HepG2 (cell line): ENCODE measurements around the gene PDIA4. TPM values are rescaled to one million over a fixed set of nuclear protein-coding genes. Genes with fewer than 3 reads are reported as not detected.

Source experiments
- ATAC-seq: fragments of 200-7000 bp; cut with Tn5 transposase; 3 replicates; pipeline ENCODE4 v1.9.1; 2020; ENCODE audit warnings: mild to moderate bottlenecking, moderate library complexity
- BruUV-seq: library from RNA; stranded (reverse); fragments of 400-500 nt; replicated peaks from 2 replicates; lab custom pipeline; 2021; lab: Mats Ljungman, UMichigan
- CTCF ChIA-PET: fragments of 300-600 bp; formaldehyde crosslinking; extraction: SDS; loops from one replicate; lab custom pipeline; 2021; ENCODE audit warnings: low total read pairs, inconsistent platforms, low intra/inter-chr PET ratio; lab: Yijun Ruan, JAX
- POLR2A ChIA-PET: fragments of 350-600 bp; sonication (Branson Sonifier 250); formaldehyde crosslinking; loops from one replicate; lab custom pipeline; 2020; ENCODE audit warnings: antibody characterized with exemption, inconsistent platforms; lab: Yijun Ruan, JAX
- DNase-seq: peaks from one replicate; pipeline ENCODE4 v3.0.0-alpha.2; 2015; ENCODE audit warnings: low spot score
- FAIRE-seq: peaks from 3 replicates; lab custom pipeline; 2011; peaks lifted over from hg19 to GRCh38; lab: Jason Lieb, UNC
- H2AFZ ChIP-seq: one replicate; pipeline ENCODE4 v1.6.1; 2011; ENCODE audit warnings: low read length, inconsistent platforms
- H3K27ac ChIP-seq: fragments of 300-600 bp; 3 replicates; pipeline ENCODE4 v1.8.0; 2011; ENCODE audit warnings: mixed run types, mild to moderate bottlenecking, mixed read lengths, low read length, inconsistent platforms; ENCODE audit not compliant: insufficient read depth; ENCODE audit errors: extremely low read length
- H3K27me3 ChIP-seq, 2 experiments: fragments of 200-600 bp in 1 of 2; 2 replicates in 1 of 2; 3 replicates in 1 of 2; pipeline versions ENCODE4 v1.6.0 to v1.8.0; 2011; ENCODE audit warnings: low read length in 2 of 2, mild to moderate bottlenecking in 2 of 2, moderate library complexity in 2 of 2, inconsistent platforms in 1 of 2; ENCODE audit not compliant: insufficient read depth in 2 of 2, control insufficient read depth in 1 of 2
- H3K36me3 ChIP-seq, 2 experiments: fragments of 200-600 bp in 1 of 2; replicated peaks in 1 of 2; 2 replicates in 1 of 2; 3 replicates in 1 of 2; pipeline versions ENCODE4 v1.5.1 to v1.8.0; 2011; ENCODE audit warnings: low read length in 2 of 2, inconsistent platforms in 1 of 2; ENCODE audit not compliant: insufficient read depth in 2 of 2, control insufficient read depth in 1 of 2
- H3K4me1 ChIP-seq: 2 replicates; pipeline ENCODE4 v1.5.1; 2012; ENCODE audit warnings: low read length, inconsistent platforms; ENCODE audit not compliant: insufficient read depth
- H3K4me2 ChIP-seq: 2 replicates; pipeline ENCODE4 v1.6.0; 2011; ENCODE audit warnings: low read depth, low read length, inconsistent platforms
- H3K4me3 ChIP-seq, 3 experiments: fragments of 200-600 bp in 1 of 3; sonication (generic), shearing (Covaris generic) in 1 of 3; replicated peaks in 1 of 3; 2 replicates each; pipeline ENCODE4 v1.5.1; 2011 to 2016; ENCODE audit warnings: low read length in 3 of 3, inconsistent platforms in 2 of 3, low read depth in 2 of 3, mild to moderate bottlenecking in 2 of 3, control low read depth in 1 of 3, mixed read lengths in 1 of 3; ENCODE audit not compliant: insufficient read depth in 1 of 3
- H3K79me2 ChIP-seq: one replicate; pipeline ENCODE4 v1.6.1; 2011; ENCODE audit warnings: low read length, inconsistent platforms; ENCODE audit not compliant: insufficient read depth
- H3K9ac ChIP-seq: 2 replicates; pipeline ENCODE4 v1.6.0; 2011; ENCODE audit warnings: mild to moderate bottlenecking, low read depth, low read length, inconsistent platforms; ENCODE audit not compliant: insufficient read depth
- H3K9me3 ChIP-seq: 2 replicates; pipeline ENCODE4 v1.5.1; 2012; ENCODE audit warnings: mild to moderate bottlenecking, low read length
- H4K20me1 ChIP-seq: 2 replicates; pipeline ENCODE4 v1.6.0; 2011; ENCODE audit warnings: inconsistent platforms, mild to moderate bottlenecking, low read length, moderate library complexity; ENCODE audit not compliant: insufficient read depth
- AHR ChIP-seq: IDR thresholded peaks from 2 replicates; pipeline ENCODE4 v1.6.1; 2018; ENCODE audit warnings: missing genetic modification reagents, missing compliant biosample characterization
- CCDC6 ChIP-seq: sonication (generic); formaldehyde crosslinking; IDR thresholded peaks from 2 replicates; pipeline ENCODE4 v1.8.1; 2022; ENCODE audit warnings: mild to moderate bottlenecking, missing genetic modification reagents, moderate library complexity
- FLYWCH1 ChIP-seq: sonication (generic); formaldehyde crosslinking; IDR thresholded peaks from 2 replicates; pipeline ENCODE4 v1.8.1; 2023; ENCODE audit warnings: mild to moderate bottlenecking, missing genetic modification reagents
- IKZF4 ChIP-seq: sonication (generic); formaldehyde crosslinking; IDR thresholded peaks from 2 replicates; pipeline ENCODE4 v1.5.1; 2020; ENCODE audit warnings: borderline replicate concordance, mild to moderate bottlenecking, low read depth, missing genetic modification reagents; ENCODE audit errors: not compliant biosample characterization
- ISL2 ChIP-seq: sonication (generic); formaldehyde crosslinking; IDR thresholded peaks from 2 replicates; pipeline ENCODE4 v1.5.0; 2020; ENCODE audit warnings: missing genetic modification reagents
- NAIF1 ChIP-seq: sonication (generic); formaldehyde crosslinking; IDR thresholded peaks from 2 replicates; pipeline ENCODE4 v1.5.0; 2020; ENCODE audit warnings: mild to moderate bottlenecking, missing genetic modification reagents, borderline replicate concordance
- NFAT5 ChIP-seq: sonication (generic); formaldehyde crosslinking; IDR thresholded peaks from 2 replicates; pipeline ENCODE4 v1.4.0; 2020; ENCODE audit warnings: missing genetic modification reagents
- NONO ChIP-seq, 2 experiments: fragments of 450-650 bp in 1 of 2; sonication (generic) in 1 of 2; formaldehyde crosslinking in 1 of 2; IDR thresholded peaks in 1 of 2; conservative IDR thresholded peaks in 1 of 2; 2 replicates each; pipeline versions ENCODE4 v1.6.1 to v1.8.0; 2017 to 2022; ENCODE audit warnings: mild to moderate bottlenecking in 1 of 2, missing genetic modification reagents in 1 of 2, moderate library complexity in 1 of 2
- POGZ ChIP-seq: sonication (generic); formaldehyde crosslinking; IDR thresholded peaks from 2 replicates; pipeline ENCODE4 v1.4.0; 2020; ENCODE audit warnings: mild to moderate bottlenecking, missing genetic modification reagents
- ZNF572 ChIP-seq: sonication (generic); formaldehyde crosslinking; IDR thresholded peaks from 2 replicates; pipeline ENCODE4 v1.5.1; 2020; ENCODE audit warnings: mild to moderate bottlenecking, missing genetic modification reagents
- in situ Hi-C: cut with HindIII; loops from 2 replicates; pipeline ENCODE4 v1.10.0; 2017; ENCODE audit warnings: low pct_unique_long_range_greater_than_20kb; ENCODE audit not compliant: extremely low pct_ligation_motif_present
- intact Hi-C: fragments of 100-400 bp; cut with micrococcal nuclease; formaldehyde crosslinking; loops from one replicate; pipeline ENCODE4 v1.10.0; 2022; ENCODE audit not compliant: unreplicated experiment
- polyA plus RNA-seq, 8 experiments: library from polyadenylated mRNA; depleted of rRNA in 3 of 8; stranded (reverse) in 7 of 8; unstranded in 1 of 8; fragments of >200 nt; fragmentation: Illumina TruSeq in 4 of 8; extraction: Trizol in 4 of 8; gene quantifications; 2 replicates each; pipeline versions ENCODE4 v1.2.1 to v1.2.3, GENCODE V29; 2011 to 2016; ENCODE audit warnings: low read depth in 4 of 8, missing spikeins in 1 of 8, mixed read lengths in 1 of 8; ENCODE audit not compliant: insufficient read depth in 1 of 8
- total RNA-seq, 5 experiments: library from RNA; depleted of rRNA; stranded (reverse); fragments of >200 nt; fragmentation: Illumina TruSeq; extraction: Trizol; gene quantifications; 2 replicates each; pipeline ENCODE4 v1.2.3, GENCODE V29; 2016; ENCODE audit warnings: low read depth in 1 of 5
- TF ChIP-seq, protein P1 (sequence below): sonication (generic); formaldehyde crosslinking; IDR thresholded peaks from 2 replicates; pipeline ENCODE4 v1.4.0; 2020; ENCODE audit warnings: mild to moderate bottlenecking, missing genetic modification reagents
- TF ChIP-seq, protein P2 (sequence below): sonication (generic); formaldehyde crosslinking; IDR thresholded peaks from 2 replicates; pipeline ENCODE4 v1.4.0; 2020; ENCODE audit warnings: missing genetic modification reagents
- TF ChIP-seq, protein P3 (sequence below): fragments of 450-650 bp; IDR thresholded peaks from 2 replicates; pipeline ENCODE4 v1.6.1; 2017

Gene PDIA4
- total and polyA plus RNA-seq, 2 of the 13 experiments (the other 11 are each of a cell fraction or from before 2014, with no cell fraction given): 278 to 402 TPM

DNA sequence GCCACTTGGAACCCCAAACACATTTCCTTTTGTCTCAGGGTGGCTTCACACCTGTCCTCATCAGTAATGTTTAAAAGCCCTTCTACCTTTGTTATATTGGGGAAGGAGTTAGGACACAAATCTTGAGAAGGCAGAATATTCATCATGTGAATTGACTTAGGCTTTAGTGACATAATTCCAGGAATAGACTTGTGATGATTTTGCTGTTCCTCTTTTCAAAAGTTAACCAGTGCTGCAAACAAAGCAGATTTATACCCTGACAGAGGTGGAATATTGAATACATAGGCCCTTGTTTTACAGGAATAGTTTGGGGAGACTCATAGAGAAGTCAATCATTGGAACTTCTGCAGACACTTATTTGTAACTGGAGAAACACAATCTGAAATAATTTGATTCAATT lies 35.2 kb upstream of the PDIA4 start:
- CTCF ChIA-PET: no interaction called here
- no peak overlapping the region for H3K9ac ChIP-seq
- no peak for DNase-seq
- no peak overlapping the region for H3K4me3 ChIP-seq
- no peak for ATAC-seq
- POLR2A ChIA-PET: no interaction called here
- BruUV-seq: no TSS peak
- H3K4me1 ChIP-seq: peaks cover 7% of the 10 kb centered on the region; the same call in 1 of the 2 replicates
- in situ Hi-C loops: loop anchor here (5.0 kb wide), 1 partner anchor 61 kb away; no protein-coding TSS in a partner anchor
- H4K20me1 ChIP-seq: no peaks in the 10 kb centered on the region
- H2AFZ ChIP-seq: peak overlapping the region; percentile 25
- FAIRE-seq: no peak
- no peaks in the 10 kb centered on the region for H3K9me3 ChIP-seq
- H3K79me2 ChIP-seq: no peaks in the 10 kb centered on the region
- no peaks in the 10 kb centered on the region for H3K36me3 ChIP-seq
- no peaks in the 10 kb centered on the region for H3K27me3 ChIP-seq
- intact Hi-C loops: no loop called here
- H3K4me2 ChIP-seq: no peak overlapping the region
- no peak overlapping the region for H3K27ac ChIP-seq
- TF ChIP-seq IKZF4 (CRISPR knock-in tag) (no peak), NFAT5 (CRISPR knock-in tag) (no peak), AHR (CRISPR knock-in tag) (no peak), FLYWCH1 (CRISPR knock-in tag) (no peak), ISL2 (no peak), CCDC6 (no peak), NAIF1 (CRISPR knock-in tag) (no peak), POGZ (CRISPR knock-in tag) (no peak), NONO (IDR thresholded peaks at IDR 0.05) (no peak), NONO (CRISPR knock-in tag; conservative IDR thresholded peaks at IDR 0.05) (no peak), ZNF572 (CRISPR knock-in tag) (no peak)
- TF ChIP-seq, protein P1, sequence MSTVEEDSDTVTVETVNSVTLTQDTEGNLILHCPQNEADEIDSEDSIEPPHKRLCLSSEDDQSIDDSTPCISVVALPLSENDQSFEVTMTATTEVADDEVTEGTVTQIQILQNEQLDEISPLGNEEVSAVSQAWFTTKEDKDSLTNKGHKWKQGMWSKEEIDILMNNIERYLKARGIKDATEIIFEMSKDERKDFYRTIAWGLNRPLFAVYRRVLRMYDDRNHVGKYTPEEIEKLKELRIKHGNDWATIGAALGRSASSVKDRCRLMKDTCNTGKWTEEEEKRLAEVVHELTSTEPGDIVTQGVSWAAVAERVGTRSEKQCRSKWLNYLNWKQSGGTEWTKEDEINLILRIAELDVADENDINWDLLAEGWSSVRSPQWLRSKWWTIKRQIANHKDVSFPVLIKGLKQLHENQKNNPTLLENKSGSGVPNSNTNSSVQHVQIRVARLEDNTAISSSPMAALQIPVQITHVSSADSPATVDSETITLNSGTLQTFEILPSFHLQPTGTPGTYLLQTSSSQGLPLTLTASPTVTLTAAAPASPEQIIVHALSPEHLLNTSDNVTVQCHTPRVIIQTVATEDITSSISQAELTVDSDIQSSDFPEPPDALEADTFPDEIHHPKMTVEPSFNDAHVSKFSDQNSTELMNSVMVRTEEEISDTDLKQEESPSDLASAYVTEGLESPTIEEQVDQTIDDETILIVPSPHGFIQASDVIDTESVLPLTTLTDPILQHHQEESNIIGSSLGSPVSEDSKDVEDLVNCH (CRISPR knock-in tag): no peak
- TF ChIP-seq, protein P2, sequence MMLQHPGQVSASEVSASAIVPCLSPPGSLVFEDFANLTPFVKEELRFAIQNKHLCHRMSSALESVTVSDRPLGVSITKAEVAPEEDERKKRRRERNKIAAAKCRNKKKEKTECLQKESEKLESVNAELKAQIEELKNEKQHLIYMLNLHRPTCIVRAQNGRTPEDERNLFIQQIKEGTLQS: no peak
- TF ChIP-seq, protein P3, sequence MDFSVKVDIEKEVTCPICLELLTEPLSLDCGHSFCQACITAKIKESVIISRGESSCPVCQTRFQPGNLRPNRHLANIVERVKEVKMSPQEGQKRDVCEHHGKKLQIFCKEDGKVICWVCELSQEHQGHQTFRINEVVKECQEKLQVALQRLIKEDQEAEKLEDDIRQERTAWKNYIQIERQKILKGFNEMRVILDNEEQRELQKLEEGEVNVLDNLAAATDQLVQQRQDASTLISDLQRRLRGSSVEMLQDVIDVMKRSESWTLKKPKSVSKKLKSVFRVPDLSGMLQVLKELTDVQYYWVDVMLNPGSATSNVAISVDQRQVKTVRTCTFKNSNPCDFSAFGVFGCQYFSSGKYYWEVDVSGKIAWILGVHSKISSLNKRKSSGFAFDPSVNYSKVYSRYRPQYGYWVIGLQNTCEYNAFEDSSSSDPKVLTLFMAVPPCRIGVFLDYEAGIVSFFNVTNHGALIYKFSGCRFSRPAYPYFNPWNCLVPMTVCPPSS: no peak
